KBM-7 (cell line): ENCODE results near the gene HSPB9.
"Not testable (repeated sequence)": the region's sequence is repeated elsewhere in the genome, so short reads cannot be mapped to it uniquely, and the experiment has no call there.

ENCODE experiments used
- DNase-seq: peaks from one replicate; pipeline ENCODE4 v3.0.0-alpha.2; 2015
- in situ Hi-C: fragments of 300-500 bp; cut with MboI; formaldehyde crosslinking; loops from 2 replicates; pipeline ENCODE4 v1.14.3; 2020; ENCODE audit warnings: low sequenced_read_pairs, low pct_unique_long_range_greater_than_20kb, mixed read lengths

HSPB9 gene

DNA sequence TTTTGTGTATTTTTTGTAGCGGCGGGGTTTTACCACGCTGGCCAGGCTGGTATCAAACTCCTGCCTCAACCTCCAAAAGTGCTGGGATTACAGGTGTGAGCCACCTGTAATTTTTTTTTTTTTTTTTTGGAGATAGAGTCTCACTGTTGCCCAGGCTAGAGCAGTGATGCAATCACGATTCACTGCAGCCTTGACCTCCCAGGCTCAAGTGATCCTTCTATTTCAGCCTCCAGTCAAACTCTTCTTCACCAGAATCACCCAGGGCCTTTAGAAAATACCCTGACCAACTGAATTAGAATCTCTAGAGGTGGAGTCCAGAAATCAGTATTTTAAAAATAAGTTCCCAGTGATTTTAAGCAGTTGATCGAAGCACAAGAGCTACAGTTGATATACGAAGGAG lies 12.5 kb downstream of the HSPB9 start:
- in situ Hi-C loops, result no loop called here
- no peak for DNase-seq

GRCh38 chr17:42135664-42136653 lies 13.4 kb downstream of the HSPB9 start:
- in situ Hi-C loops, result no loop called here
- peak; percentile 62 for DNase-seq

DNA sequence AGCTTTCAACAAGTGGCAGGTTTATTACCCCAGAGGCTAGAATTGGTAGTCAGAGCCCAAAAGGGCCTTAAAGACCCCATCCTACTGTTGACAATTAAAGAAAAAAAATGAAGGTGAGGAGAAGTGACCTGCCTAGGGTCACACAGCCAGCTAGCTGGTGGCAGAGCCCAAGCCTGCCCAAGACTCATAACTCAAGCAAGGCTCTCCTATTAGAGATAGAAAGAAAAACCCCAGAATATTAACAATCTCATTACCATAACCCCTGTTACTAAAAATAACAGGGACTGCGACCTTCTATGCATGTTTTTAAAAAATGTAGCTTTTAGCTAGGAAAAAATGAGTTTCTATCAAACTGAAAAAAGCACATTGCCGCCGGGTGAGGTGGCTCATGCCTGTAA lies 14.0 kb downstream of the HSPB9 start:
- DNase-seq, result no peak
- in situ Hi-C loops, result no loop called here

DNA sequence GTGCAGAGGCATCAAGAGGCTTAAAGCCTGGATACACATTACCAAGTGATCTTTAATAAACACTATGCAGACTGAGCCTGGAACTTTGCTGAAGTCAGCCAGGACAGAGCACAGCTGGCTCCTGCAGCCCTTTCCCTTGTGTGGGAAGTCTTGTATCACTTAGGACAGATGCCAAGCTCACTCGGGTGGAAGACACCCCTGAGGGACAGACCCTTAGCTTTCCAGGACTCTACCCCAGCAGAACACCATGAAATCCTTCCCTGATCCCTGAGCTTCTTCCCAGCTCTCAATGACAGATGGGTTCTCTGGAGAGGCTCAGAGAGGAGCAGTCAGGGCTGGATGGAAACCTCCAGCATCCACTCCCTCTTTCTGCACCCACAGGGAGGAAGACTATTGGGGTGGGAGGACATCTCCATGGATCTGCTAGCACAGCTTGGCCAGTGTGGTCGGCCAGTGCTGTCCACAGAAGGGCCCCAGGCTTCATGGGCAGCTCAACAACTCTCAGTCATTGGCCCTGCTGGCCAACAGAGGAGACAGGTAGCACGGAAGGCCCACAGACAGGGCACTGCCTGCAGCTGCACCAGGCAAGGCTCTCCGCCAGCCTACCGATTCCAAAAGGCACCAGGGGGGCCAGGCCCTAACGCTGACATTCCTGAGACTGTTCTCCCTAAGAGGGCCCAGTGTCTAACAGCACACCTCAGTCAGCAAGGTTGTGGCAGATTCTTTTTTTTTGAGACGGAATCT lies 16.3 kb downstream of the HSPB9 start:
- in situ Hi-C loops, result no loop called here
- no peak for DNase-seq

DNA sequence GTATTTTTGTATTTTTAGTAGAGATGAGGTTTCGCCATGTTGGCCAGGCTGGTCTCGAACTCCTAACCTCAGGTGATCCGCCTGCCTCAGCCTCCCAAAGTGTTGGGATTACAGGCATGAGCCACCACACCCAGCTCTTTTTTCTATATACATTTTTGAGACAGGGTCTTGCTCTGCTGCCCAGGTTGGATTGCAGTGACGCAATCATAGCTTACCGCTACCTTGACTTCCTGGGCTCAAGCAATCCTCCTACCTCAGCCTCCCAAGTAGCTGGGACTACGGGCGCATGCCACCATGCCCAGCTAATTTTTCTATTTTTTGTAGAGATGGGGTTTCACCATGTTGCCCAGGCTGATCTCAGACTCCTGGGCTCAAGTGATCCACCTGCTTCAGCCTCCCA lies 18.1 kb downstream of the HSPB9 start:
- DNase-seq, in situ Hi-C loops: not testable (repeated sequence)

DNA sequence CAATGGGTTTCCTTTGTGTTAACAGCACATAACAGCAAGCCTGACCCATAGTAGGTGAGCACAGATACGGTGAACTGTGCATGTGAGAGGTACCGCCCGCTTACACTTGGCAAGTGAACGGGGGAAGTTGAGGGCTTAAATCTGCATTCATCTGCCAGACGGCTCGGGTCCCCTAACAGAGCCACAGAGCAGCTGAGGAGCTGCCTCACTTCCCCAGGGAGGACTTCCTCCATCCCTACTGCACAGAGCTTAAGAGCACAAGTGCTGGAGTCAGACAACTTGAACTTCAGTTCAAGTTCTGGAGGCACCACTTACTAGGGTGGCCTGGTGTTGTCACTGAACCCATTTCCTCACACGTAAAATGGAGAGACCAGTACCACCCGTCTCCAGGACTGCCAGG lies 18.8 kb downstream of the HSPB9 start:
- in situ Hi-C loops, result no loop called here
- no peak for DNase-seq

- in situ Hi-C loops, result no loop called here
- no peak for DNase-seq
These were observed 19.8 kb downstream of the HSPB9 start for GRCh38 chr17:42142371-42142896.

GRCh38 chr17:42143138-42143537 lies 20.5 kb downstream of the HSPB9 start:
- in situ Hi-C loops, DNase-seq: not testable (repeated sequence)

DNA sequence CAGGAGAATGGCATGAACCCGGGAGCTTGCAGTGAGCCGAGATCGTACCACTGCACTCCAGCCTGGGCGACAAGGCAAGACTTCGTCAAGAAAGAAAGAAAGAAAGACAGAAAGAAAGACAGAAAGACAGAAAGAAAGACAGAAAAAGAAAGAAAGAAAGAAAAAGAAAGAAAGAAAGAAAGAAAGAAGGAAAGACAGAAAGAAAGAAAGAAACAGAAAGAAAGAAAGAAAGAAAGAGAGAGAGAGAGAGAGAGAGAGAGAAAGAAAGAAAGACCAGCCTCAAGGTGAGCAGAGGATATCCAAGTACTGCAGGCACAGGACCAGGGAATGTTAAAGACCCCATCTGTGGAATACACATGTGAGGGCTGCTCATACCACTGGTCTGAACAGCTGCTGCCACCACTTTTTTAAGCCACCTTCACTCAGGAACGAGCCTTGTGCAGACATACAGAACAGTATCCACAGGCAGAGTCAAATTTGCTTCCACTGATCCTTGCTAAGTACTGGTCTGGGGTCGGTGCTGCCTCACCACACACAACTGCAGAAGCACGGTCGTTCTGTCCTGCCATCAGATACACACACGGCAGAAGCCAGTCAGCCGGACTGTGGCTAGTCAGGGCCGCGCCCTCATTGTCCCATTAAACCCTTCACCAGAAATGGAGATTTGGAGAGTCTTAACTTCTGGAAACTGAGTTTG lies 24.5 kb downstream of the HSPB9 start:
- no peak for DNase-seq
- in situ Hi-C loops, result no loop called here

- in situ Hi-C loops, result no loop called here
- peak; percentile 81 for DNase-seq
These were observed 31.5 kb downstream of the HSPB9 start for GRCh38 chr17:42153919-42154742.

GRCh38 chr17:42155614-42156045 lies 33.0 kb downstream of the HSPB9 start:
- in situ Hi-C loops, result no loop called here
- no peak for DNase-seq

GRCh38 chr17:42159796-42160530 lies 37.4 kb downstream of the HSPB9 start:
- in situ Hi-C loops, result no loop called here
- no peak for DNase-seq

GRCh38 chr17:42160531-42160910 lies 37.9 kb downstream of the HSPB9 start:
- no peak for DNase-seq
- in situ Hi-C loops, result no loop called here

GRCh38 chr17:42163113-42163512 lies 40.5 kb downstream of the HSPB9 start:
- DNase-seq, result peak; percentile 54

DNA sequence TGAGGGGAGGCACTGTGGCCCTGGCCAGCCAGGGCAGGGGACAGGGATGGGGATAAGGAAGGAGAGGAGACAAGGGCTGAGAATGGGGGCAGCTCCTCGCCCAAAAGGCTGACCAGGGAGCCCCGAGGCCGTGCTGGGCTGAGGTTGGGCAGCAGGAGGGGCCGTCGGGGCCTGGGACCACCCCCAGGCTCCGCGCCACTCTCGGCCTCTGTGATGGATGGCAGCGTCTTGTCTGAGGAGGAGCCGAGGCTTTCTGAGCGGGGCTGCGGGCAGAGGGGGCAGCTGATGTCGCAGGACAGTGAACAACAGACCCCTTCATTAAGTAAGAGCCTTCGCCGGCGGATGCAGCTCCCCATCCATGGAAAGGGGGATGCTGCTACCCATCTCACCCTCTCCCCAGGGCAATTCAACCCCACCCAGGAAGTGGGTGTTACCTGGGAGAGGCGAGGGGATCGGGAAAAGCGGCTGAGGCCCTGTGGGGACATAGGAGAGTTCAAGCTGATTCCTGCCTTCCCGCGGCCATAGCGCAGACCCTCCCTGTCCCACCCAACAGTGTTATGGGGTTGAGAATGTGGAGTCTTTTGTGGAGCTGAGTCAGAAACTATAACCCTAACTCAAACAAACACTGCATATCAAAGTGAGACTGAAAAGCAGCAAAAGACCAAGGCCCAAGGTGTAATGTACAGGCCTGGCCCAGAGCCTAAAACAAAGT lies 41.2 kb downstream of the HSPB9 start:
- in situ Hi-C loops, result no loop called here

More at GRCh38 chr17:42163113-42163512, 40.5 kb downstream of the HSPB9 start:
- in situ Hi-C loops, result no loop called here

GRCh38 chr17:42165751-42166150 lies 43.1 kb downstream of the HSPB9 start:
- no peak for DNase-seq
- in situ Hi-C loops, result no loop called here

More for the DNA sequence above, 41.2 kb downstream of the HSPB9 start:
- DNase-seq, result no peak

- in situ Hi-C loops, result no loop called here
These were observed 43.7 kb downstream of the HSPB9 start for GRCh38 chr17:42166196-42166763.

More at GRCh38 chr17:42166196-42166763, 43.7 kb downstream of the HSPB9 start:
- DNase-seq, result no peak
